Right renal pelvis (tissue), 4 donors: ENCODE measurements around the gene ACRBP. TPM values are rescaled to one million over a fixed set of nuclear protein-coding genes. Genes with fewer than 3 reads are reported as not detected.

Experiments
- DNase-seq, 4 donors: peaks; one replicate each; pipeline ENCODE4 v3.0.0-alpha.2; 2013; ENCODE audit warnings: low read depth in 4 of 4, low spot score in 3 of 4, missing footprints in 1 of 4
- polyA plus RNA-seq, 4 donors: library from polyadenylated mRNA; unstranded; fragments of 120-200 nt; gene quantifications; one replicate each; pipeline ENCODE4 v1.2.1, GENCODE V29; 2013; ENCODE audit not compliant: insufficient read length in 4 of 4

The ACRBP gene
- polyA plus RNA-seq, 4 donors: 4.2 to 6.9 (median 5.6) TPM

DNA sequence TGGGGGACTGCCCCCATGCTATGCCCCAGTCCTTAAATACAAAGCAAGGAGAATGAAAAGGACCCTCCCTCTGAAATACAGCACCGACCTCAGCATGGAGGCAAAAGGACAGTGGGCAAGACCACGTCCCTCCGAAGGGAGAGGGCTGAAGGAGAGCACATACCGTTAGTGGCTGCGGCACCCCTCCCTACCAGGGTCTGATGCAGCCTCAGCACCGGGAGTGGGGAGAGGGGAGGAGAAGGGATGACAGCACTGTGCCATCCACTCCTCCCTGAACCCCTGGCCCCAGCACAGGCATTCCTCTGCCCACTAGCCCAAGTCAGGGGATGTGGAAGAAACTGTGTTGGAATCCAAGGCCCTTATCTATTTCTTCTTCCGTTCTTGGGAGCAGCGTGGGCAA, 3.6 kb upstream of the ACRBP start:
- no peak for DNase-seq

DNA sequence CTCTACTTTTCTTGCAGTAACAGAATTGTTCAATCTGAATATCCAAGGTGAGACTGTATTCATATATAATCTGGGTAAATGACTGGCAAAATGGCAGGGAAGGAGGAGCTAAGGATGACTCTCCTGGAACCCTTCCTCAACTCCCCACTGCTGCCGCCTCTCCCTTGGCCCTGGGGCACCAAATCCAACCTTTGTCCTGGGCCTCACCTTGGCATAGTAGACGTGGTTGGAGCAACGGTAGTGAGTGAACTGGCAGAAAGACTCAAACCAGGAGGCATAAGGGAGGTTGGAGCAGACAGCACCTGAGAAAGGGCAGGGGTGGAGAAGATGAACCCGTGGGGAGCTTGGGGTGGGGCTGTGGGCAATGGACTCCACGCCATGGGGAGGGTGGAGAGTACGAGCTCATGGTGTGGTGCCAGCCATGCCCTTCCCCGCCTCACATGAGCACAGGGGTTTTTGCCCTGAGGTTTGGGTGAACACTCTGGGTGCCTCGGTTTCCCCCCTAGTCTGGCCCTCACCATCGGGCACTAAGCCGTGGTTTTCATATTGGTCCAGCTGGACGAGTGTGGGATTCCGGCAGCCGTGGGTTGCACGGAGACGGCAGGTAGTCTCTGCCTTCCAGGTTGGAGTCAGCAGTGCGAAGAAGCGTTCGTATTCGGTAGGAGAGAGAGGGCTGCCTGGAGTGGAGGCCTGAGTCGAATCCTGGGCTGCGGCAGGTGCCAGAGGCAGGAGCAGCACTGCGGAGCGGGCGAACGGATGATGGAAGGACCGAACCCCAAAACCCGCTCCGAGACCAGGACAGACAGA, 753 bp downstream of the ACRBP start:
- no peak for DNase-seq

DNA sequence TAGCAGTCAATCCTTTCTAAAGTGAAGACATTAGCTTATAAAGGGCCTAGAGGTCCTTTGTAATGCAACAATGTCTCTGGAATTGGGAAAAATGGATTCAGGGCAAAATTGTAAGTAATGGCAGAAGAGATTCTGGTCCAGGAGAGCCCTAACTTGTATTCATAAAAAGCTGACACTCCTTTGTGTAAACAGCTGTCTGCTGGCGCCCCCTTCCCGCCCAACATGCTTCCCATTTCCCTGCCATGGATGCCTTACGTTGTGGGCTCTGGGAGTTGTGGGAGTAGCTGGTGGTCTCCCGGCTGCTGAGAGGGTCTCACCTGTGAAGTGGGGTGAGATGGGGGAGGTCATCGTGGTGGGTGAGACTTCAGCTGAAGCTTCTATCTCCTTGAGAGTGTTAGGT, 2.3 kb downstream of the ACRBP start:
- DNase-seq: no peak

DNA sequence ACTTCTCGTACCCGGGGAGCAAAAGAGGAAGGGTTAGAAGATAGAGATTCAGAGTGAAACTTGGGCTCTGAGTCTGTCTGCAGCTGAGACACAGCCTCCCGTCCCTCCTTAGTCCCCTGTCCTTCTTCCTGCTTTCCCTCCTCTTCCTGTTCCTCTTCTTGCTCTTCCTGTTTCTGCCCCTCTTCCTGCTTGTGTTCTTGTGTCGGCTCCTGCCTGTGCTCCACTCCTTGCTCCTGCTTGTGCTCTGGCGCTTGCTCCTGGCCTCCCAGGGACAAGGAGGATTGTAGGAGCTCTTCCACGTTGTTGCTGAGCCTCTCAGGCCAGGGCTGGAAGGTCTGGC, 3.0 kb downstream of the ACRBP start:
- no peak for DNase-seq

DNA sequence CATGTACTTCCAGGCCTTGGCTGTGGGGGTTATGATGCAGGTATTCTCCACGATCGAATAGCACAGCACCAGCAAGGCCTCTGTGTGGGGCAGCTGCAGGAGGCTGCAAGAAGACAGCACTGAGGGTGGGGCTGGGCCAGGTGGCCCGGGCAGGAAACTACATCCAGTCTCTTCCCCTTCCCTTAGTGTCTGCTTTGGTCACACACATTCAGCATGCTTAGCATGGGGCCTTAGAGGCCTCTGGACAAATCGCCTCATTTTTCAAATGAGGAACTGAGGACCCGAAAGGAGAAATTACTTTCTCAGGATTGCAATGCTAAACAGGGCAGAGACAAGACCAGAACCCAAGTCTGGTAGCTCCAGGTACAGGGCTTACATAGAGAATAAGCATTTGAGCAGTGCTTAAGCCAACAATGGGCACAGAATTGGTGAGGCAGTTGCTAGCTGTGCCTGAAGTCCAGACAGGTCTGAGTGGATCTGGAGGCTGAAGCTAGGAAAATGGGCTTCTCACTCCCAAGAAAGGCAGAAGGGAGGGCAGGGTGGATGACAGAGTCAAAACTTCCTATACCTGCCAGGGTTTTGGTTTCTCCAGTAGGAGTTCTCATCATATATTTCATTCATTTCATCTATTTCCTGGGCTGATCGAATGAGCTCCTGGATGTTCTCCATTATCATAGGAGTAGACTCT, 3.5 kb downstream of the ACRBP start:
- no peak for DNase-seq

DNA sequence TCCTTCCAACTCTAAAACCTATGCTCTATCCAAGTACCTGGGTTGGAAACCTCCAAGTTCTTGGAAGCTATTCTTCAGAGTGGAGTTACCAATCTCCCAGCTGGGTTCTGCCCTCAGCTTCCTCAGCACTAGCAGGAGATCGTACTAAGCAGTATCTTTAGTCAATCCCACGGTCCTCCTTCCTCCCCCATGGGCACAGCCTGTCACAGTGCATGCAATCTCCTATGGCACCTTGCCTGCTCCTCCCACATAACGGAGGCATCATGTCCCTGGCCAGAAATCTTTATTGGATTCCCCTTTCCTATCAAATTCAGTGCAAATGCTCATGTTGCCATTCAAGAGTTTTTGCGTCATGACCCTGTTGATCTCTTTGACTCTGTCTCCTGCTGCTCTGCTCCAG, 6.1 kb downstream of the ACRBP start:
- no peak for DNase-seq

DNA sequence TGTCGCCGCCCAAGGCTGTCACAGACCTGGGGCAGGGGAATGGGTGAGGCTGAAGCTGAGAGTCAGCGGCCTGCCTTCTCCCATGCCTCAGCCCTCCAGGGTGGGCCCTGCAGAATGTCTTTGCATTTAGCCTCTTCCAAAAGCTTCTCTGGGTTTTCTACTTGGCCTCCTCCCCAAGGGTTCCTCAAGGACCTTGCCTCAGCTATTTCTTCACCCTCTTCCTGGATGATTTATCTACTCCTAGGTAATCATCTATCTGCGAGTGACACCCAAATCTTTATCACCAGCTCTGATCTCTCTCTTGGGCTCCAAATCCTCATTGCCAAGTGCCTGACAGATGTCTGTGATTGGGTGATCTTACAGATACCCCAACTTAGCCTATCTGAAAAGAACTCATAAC, 6.7 kb downstream of the ACRBP start:
- DNase-seq: no peak

DNA sequence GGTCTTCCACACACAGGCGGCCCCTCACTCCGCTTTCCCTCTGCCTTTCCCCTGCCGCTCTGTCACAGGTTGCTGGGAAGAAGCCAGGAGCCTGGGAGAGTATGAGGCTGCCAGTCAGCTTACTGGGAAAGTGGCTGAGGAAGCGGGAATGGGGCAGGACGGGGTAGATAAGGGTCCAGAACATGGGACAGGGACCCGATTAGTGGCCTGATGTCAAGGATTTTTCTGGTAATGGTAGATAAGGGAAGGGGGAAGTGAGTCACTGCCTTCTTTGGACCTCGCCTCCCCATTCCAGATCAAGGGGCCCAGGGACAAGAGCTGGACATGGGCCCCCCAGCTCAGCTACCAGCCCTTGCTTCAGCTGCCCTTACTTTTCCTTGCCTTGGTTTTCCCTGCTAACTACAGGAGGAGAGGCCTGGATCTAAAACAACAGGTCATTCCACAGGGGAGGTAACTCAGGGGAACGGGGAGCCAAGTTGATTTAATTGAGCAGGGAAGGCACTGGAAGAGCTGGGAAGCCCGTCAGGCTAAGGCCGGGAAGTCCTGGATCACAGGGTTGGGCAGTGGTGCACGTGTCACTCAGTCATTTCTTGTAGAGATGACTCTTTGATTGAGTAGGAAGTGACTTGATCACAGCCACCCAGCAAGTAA, 8.0 kb downstream of the ACRBP start:
- DNase-seq: no peak

DNA sequence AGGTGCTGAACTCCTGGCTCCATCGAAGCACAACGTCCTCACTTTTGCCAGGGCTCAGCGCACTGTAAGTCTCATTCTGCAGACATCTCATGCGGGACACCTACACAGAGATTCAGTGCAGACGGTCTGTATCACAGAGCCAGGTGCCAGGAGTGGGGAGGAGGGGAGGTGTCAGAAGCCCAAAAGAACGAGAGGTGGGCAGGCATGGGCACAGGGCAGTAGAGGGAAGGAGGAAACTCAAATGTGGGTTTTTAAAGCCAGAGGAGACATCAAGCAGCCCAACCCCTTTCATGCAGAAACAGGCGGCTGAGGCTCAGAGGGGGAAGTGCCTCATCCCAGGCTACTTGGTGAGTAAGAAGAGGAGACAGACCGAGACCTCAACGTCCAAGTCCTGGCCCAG, 8.9 kb downstream of the ACRBP start:
- DNase-seq: no peak

DNA sequence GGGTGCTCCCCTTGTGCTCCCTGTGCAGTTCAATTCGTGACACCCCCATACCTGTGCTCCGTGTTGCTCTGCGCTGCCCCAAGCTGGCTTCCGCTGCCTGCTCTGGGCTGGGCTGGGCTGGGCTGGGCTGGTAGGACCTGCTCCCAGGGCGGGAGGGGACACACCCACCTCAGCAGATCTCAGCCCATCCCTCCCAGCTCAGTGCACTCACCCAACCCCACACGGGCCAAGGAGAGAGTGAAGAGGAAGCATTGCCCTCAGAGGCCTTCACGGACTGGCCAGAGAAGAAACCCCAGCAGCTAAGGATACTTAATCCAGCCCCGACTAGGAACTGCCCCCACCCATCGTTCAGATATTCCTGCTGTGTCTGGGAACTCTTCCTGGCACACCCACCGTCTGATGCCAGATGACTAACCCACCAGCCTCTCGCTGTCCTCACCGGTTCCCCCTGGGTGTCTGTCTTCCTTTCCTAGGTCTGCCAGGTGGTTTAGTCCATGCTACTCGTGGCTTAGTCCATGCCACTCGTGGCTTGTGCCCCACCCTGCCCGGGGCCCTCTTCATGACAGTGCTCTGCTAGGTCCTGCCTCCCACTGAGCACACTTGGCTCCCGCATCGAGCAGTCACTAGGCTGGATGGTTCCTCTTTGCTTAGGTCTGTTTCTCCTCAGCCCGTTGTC, 11.2 kb downstream of the ACRBP start, which contains the start of gene LPAR5:
Gene LPAR5 (minus strand): TSS at position 104 of the 676 bp plus-strand sequence. CDS start 14,711 bp downstream, outside the sequence.
- no peak for DNase-seq

DNA sequence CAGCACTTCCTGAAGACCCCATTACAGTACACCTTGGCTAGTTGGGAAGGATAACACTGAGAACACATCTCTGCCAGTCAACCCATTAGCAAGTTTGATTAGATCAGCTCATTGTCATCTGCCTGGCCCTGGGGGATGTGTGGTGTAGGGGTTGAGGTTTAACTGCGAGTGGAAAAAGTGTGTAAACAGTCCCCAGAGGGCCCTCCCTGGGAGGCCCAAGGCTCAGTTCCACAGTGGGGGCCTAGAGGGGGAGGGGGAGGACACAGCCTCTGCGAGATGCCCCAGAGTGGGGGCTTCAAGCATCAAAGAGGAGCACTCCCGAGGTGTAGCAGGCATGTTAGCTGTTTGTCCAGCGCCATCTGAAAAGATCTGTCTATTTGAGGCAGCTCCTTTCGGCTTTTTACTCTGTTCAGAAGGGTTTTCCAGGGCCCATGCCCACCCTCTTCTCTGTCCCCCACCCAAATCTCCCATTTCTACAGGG, 11.8 kb downstream of the ACRBP start:
- DNase-seq: no peak

DNA sequence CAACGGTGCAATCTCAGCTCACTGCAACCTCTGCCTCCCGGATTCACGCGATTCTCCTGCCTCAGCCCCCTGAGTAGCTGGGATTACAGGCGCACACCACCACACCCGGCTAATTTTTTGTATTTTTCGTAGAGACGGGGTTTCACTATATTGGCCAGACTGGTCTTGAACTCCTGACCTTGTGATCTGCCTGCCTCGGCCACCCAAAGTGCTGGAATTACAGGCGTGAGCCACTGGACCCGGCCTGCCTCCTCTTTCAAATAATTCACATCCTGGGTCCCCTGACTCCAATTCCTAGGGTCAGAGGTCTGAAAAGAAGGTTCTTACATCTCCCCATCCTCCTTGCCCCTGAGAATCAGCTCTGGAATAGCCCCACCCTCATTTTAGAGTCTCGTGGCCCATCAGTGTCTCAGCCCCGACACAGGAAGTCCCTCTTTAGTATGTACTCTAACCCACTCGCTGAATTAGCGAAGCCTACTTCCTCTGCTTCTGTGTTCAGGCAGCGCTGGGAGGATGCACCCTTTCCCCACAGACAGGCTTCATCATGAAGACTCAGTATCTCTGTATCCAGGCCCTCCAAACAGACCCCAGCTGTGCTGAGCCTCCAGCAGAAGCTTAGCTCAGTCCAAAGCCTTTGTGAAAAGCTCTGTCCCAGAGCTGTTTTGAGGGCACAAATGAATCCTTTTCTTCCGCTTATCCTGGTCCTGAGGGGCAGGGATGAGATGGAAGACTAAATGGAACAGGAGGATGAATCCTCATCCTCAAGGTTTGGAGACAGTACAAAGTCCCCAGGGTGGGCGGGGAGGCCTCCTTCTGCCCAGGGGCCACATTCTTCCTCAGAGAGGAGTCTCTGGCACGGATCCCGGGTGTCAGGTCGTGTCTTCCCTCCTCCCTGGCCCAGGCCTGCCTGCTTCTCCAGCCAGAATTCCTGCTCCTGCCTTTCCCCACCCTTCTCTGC, 14.9 kb downstream of the ACRBP start:
- no peak for DNase-seq

DNA sequence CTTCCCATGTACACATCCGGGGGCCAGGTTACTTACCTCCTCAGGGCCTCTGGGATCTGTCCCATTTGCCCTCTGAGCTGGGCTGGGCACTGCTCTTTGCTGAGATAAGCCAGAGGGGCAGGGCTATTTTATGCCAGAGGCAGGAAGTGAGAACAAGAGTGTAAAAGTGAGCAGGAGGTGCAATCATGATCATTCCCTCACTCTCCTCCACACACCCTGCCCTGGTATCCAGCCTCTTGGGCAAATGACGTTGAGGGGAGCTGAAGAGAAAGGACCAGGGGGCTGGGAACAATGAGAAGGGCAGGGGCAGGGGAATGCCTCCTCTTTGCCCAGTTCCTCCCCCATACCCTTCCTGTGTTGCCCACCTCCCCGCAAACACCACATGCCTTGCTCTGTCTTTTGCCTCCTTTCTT, 15.7 kb downstream of the ACRBP start:
- no peak for DNase-seq

DNA sequence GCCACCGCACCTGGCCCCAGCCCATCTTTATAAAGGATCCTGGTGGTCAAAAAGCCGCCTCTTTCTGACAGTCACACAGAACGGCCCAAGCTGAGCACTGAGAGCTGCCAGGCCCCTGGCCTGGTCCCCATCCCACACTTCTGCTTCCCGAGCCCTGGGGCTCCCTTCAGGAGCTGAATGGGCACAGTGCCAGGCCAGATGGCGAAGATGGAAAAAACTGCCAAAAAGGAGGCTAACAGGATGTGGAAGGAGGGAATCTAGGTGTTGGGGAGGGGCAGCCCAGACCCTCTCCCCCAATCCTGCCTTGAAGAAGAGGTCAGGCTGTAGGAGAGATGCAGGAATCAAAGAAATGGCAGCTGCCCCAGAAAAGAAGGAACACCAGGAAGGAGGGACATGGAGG, 16.5 kb downstream of the ACRBP start:
- DNase-seq: no peak

DNA sequence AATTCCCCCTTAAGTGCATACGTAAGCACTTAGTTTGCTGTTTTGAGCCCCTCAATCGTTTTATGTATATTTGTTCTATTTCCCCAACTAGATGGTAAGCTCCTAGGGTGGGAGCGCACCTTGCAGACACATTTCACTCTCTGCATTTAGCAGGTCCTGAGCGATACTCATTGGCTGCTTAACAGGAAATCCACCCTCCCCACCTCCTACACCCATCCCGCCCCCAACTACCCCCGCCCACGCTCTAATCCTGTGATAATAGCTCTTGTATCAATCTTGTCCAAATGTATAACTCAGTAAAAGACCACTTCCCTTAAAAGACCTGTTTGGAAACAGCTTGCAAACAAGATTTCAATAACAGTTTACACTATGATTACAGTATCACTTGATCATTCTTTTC, 19.6 kb downstream of the ACRBP start:
- DNase-seq: no peak

DNA sequence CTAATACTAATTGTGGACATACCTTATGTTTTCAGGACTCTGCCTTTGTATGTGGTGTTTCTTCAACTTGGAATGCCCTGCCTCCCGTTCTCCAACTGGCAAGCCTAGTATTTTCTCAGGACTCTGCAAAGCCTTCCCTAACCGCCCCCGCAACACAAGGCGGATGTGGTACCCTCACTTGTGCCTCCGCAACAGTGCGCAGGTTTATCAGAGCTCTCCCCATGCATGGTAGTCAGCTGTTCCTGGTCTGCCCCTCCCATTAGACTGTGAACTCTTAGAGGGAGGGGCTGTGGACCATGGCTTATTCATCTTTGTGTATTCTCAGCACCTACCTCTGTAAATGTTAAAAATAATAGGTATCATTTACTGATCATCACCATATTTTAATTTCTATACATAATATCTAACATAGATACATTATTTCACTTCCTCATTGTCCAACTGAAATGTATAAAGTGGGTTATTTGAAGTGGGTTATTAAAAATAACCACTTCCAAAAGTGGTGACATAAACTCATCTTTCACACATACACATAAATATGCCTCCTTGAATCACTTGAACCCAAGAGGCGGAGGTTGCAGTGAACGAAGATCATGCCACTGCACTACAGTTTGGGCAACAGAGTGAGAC, 20.5 kb downstream of the ACRBP start:
- no peak for DNase-seq

DNA sequence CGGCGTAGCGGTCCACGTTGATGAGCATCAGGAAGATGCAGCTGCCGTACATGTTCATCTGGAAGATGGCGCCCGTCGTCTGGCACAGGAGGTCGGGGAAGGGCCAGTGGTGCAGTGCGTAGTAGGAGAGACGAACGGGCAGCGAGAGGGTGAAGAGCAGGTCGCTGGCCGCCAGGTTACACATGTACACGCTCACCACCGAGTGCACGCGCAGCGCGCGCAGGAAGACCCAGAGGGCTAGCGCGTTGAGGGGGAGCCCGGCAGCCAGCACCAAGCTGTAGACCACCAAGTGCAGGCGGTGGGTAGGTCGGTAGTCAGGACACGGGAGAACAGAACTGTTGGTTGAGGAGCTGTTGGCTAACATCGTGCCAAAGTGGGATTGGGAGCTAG, 26.4 kb downstream of the ACRBP start:
- no peak for DNase-seq

DNA sequence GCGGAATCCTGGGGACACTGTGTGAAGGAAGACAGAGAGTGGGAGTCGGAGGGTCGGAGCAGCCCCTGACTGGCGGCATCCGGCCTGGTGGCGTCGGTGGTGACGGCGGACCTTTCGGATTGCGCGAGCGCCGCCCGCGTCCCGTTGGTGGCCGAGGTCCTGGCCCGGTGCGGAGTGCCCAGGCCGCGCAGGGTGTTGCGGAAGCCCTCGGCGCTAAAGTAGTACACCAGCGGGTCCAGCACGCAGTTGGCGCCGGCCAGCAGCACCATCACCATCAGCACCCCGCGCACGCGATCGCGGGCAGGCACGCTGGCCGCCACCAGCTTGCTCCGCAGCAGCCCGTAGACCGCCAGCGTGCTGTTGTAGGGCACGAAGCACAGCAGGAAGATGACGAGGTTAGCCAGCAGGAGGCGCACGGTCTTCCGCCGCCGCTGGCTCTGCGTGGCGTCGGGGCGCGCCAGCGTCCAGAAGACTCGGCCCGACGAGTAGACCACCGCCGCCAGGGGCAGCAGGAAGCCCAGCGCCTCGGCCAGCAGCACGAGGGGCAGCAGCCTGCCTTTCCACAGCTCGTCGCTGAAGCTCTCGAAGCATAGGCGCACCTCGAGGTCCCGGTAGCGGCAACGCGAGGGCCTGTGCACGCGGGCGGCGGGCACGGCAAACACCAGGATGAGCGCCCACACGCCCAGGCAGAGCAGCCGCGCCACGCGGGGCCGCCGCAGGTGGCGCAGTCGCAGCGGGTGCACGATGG, 26.9 kb downstream of the ACRBP start:
- DNase-seq: no peak
